HEK293 (cell line): ENCODE measurements around the gene DUSP2.

Experiments used
- CTCF ChIA-PET: fragments of 350-600 bp; formaldehyde crosslinking; extraction: SDS; loops from one replicate; lab custom pipeline; 2021; ENCODE audit warnings: antibody characterized with exemption; lab: Yijun Ruan, JAX
- POLR2A ChIA-PET: fragments of 300-600 bp; formaldehyde crosslinking; extraction: SDS; loops from one replicate; lab custom pipeline; 2020; ENCODE audit warnings: antibody characterized with exemption, inconsistent platforms; lab: Yijun Ruan, JAX
- H3K27ac ChIP-seq: fragments of 200-500 bp; sonication (Bioruptor generic); 2 replicates; pipeline ENCODE4 v1.5.1; 2014; ENCODE audit warnings: low read depth, low read length, control low read depth, inconsistent platforms; ENCODE audit errors: extremely low read depth
- H3K36me3 ChIP-seq, 2 experiments: fragments of 200-500 bp in 1 of 2; sonication (Bioruptor generic) in 1 of 2; 1 replicate in 1 of 2; 2 replicates in 1 of 2; pipeline ENCODE4 v1.5.1; 2014 to 2017; ENCODE audit warnings: inconsistent platforms in 2 of 2, low read length in 2 of 2; ENCODE audit not compliant: control insufficient read depth in 2 of 2, insufficient read depth in 1 of 2
- H3K4me1 ChIP-seq: fragments of 200-500 bp; sonication (Bioruptor generic); 2 replicates; pipeline ENCODE4 v1.5.1; 2014; ENCODE audit warnings: mild to moderate bottlenecking, low read length, inconsistent platforms; ENCODE audit not compliant: control insufficient read depth, insufficient read depth
- H3K4me3 ChIP-seq: 2 replicates; pipeline ENCODE4 v1.5.1; 2011; ENCODE audit warnings: low read depth, mild to moderate bottlenecking, control low read depth, low read length, moderate library complexity
- H3K9me3 ChIP-seq: fragments of 200-500 bp; sonication (Bioruptor generic); 2 replicates; pipeline ENCODE4 v1.5.1; 2014; ENCODE audit warnings: low read depth, low read length, inconsistent platforms; ENCODE audit not compliant: control insufficient read depth, insufficient read depth
- GLIS2 ChIP-seq: fragments of 450-650 bp; formaldehyde crosslinking; IDR thresholded peaks from 2 replicates; pipeline ENCODE4 v1.5.1; 2016; ENCODE audit warnings: missing biosample characterization, missing genetic modification characterization
- HOXC10 ChIP-seq: sonication (generic); formaldehyde crosslinking; IDR thresholded peaks from 2 replicates; pipeline ENCODE4 v1.8.1; 2023; ENCODE audit warnings: mild to moderate bottlenecking, missing genetic modification reagents
- ZNF10 ChIP-seq: fragments of 450-650 bp; formaldehyde crosslinking; IDR thresholded peaks from 2 replicates; pipeline ENCODE4 v1.5.1; 2017; ENCODE audit warnings: missing biosample characterization, missing genetic modification characterization
- ZNF248 ChIP-seq: fragments of 450-650 bp; formaldehyde crosslinking; IDR thresholded peaks from 2 replicates; pipeline ENCODE4 v1.5.1; 2017; ENCODE audit warnings: missing biosample characterization, missing genetic modification characterization
- ZNF510 ChIP-seq: fragments of 450-650 bp; formaldehyde crosslinking; IDR thresholded peaks from 2 replicates; pipeline ENCODE4 v1.5.1; 2018; ENCODE audit warnings: mild to moderate bottlenecking, missing genetic modification characterization, missing biosample characterization; ENCODE audit not compliant: insufficient replicate concordance
- ZNF621 ChIP-seq: fragments of 450-650 bp; formaldehyde crosslinking; IDR thresholded peaks from 2 replicates; pipeline ENCODE4 v1.5.1; 2017; ENCODE audit warnings: missing biosample characterization, missing genetic modification characterization
- ZNF626 ChIP-seq: fragments of 450-650 bp; sonication (Bioruptor Pico); formaldehyde crosslinking; IDR thresholded peaks from 2 replicates; pipeline ENCODE4 v1.5.1; 2018; ENCODE audit warnings: missing biosample characterization, missing genetic modification characterization, inconsistent platforms
- TF ChIP-seq, protein P1 (sequence below): fragments of 450-650 bp; formaldehyde crosslinking; conservative IDR thresholded peaks from 2 replicates; pipeline ENCODE4 v1.5.1; 2016; ENCODE audit warnings: low read depth, missing biosample characterization, missing genetic modification characterization
- TF ChIP-seq, protein P2 (sequence below): fragments of 450-650 bp; formaldehyde crosslinking; IDR thresholded peaks from 2 replicates; pipeline ENCODE4 v1.5.1; 2016; ENCODE audit warnings: missing biosample characterization, missing genetic modification characterization
- TF ChIP-seq, protein P3 (sequence below): fragments of 450-650 bp; formaldehyde crosslinking; IDR thresholded peaks from 2 replicates; pipeline ENCODE4; 2016; ENCODE audit warnings: missing biosample characterization, missing genetic modification characterization
- TF ChIP-seq, protein P4 (sequence below): fragments of 450-650 bp; formaldehyde crosslinking; IDR thresholded peaks from 2 replicates; pipeline ENCODE4 v1.5.1; 2016; ENCODE audit warnings: missing biosample characterization, missing genetic modification characterization, borderline replicate concordance

The DUSP2 gene

DNA sequence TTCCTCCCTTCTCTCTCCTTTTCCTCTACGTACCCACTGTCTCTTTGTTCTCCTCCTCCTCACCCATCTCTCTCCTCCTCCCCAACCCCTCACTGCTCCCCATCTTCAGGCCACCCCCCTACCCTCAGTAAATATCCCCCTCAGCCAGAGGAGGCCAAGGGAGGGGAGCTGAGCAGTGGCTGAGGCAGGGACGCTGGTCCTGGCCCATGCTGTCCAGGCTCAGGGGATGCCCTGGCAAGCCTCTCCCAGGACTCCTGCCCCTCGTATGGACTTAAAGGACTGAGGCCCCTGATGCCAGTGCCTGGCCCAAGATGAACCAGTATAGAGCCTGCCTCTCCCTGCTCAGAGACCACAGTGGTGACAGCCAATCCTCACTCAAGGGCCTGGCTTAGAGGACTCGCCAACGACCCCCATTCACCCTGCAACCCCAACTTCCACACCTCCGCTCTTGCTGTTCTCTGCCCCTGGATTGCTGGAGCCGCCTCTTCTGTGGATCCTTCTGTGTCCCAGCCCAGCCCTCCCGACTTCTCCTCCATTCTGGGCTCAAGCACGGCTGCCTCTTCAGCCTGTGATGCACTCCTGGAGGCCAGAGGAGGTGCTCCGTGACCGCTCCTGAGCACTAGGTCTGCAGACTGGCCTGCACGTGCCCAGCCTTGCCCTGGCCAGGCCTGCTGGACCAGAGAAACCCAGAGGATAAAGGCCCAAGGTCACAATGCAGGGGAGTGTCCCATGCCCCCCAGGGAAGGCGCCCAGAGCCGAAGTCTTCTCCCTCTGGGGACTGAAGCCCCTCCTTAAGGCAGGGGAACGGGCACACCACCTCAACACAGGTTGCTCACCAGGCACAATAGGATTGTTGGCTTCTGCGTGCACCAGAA, 9.5 kb upstream of the DUSP2 start (continued):
- TF ChIP-seq, protein P1, sequence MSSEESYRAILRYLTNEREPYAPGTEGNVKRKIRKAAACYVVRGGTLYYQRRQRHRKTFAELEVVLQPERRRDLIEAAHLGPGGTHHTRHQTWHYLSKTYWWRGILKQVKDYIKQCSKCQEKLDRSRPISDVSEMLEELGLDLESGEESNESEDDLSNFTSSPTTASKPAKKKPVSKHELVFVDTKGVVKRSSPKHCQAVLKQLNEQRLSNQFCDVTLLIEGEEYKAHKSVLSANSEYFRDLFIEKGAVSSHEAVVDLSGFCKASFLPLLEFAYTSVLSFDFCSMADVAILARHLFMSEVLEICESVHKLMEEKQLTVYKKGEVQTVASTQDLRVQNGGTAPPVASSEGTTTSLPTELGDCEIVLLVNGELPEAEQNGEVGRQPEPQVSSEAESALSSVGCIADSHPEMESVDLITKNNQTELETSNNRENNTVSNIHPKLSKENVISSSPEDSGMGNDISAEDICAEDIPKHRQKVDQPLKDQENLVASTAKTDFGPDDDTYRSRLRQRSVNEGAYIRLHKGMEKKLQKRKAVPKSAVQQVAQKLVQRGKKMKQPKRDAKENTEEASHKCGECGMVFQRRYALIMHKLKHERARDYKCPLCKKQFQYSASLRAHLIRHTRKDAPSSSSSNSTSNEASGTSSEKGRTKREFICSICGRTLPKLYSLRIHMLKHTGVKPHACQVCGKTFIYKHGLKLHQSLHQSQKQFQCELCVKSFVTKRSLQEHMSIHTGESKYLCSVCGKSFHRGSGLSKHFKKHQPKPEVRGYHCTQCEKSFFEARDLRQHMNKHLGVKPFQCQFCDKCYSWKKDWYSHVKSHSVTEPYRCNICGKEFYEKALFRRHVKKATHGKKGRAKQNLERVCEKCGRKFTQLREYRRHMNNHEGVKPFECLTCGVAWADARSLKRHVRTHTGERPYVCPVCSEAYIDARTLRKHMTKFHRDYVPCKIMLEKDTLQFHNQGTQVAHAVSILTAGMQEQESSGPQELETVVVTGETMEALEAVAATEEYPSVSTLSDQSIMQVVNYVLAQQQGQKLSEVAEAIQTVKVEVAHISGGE (tag by site-specific recombination), result no peak
- TF ChIP-seq ZNF510 (tag by site-specific recombination), result no peak
- TF ChIP-seq, all 188 proteins: peak for 0

DNA sequence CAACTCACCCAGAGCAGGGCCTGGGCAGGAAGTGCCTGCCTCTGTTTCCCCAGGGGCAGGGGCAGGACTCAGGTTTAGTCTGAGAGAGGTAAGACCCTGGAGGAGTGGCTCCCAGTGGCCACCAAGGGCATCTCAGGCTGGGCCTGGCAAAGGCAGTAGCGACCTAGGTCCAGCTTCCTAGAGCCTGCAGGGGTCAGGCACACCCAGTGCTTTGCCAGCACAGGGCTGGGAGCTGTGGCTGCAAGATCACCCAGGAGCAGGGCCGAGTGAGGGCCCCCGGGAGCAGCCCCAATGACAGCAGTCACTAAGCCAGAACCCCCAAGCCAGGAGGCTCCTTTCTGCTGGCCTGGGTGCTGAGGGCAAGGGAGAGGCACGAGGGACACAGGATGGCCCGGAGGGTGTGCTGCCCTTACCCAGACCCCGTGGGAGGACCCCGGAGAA, 8.8 kb upstream of the DUSP2 start:
- TF ChIP-seq ZNF10 (tag by site-specific recombination), result no peak
- TF ChIP-seq, protein P2, sequence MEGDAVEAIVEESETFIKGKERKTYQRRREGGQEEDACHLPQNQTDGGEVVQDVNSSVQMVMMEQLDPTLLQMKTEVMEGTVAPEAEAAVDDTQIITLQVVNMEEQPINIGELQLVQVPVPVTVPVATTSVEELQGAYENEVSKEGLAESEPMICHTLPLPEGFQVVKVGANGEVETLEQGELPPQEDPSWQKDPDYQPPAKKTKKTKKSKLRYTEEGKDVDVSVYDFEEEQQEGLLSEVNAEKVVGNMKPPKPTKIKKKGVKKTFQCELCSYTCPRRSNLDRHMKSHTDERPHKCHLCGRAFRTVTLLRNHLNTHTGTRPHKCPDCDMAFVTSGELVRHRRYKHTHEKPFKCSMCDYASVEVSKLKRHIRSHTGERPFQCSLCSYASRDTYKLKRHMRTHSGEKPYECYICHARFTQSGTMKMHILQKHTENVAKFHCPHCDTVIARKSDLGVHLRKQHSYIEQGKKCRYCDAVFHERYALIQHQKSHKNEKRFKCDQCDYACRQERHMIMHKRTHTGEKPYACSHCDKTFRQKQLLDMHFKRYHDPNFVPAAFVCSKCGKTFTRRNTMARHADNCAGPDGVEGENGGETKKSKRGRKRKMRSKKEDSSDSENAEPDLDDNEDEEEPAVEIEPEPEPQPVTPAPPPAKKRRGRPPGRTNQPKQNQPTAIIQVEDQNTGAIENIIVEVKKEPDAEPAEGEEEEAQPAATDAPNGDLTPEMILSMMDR (tag by site-specific recombination), result peak; percentile 63; the same call in 1 of the 2 replicates
- TF ChIP-seq GLIS2 (tag by site-specific recombination), result peak; percentile 47; the same call in 1 of the 2 replicates
- TF ChIP-seq ZNF621, result no peak
- Histone ChIP-seq H3K36me3 (no peaks in the 10 kb centered on the region), H3K4me1 (no peaks in the 10 kb centered on the region), H3K27ac (no peak overlapping the region), H3K4me3 (no peak overlapping the region), H3K9me3 (no peaks in the 10 kb centered on the region)
- POLR2A ChIA-PET, result no interaction called here
- CTCF ChIA-PET, result interaction anchor here (1.0 to 3.1 kb wide), 2 partner anchors 15 to 20 kb away, joined by 3 to 15 read pairs; no protein-coding TSS in a partner anchor

DNA sequence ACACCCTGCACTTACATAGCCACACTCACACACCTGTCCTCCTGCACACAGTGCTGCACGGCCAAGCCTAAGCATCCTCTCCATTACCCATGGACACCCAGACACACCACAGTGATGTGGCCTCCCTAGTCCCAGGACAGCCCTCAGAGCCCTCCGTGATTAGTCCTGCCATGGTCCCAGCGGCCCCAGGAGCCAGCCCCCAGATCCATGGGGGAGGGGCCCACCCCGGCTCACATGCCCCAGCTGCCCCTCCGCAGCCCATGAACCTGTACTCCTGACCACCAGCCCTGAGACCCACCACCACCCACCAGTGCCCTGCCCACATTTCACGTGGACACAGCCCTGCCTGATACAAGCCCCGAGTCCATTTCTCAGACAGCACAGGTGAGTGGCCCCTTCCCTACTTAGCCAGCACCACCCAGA, 8.1 kb upstream of the DUSP2 start:
- no peaks in the 10 kb centered on the region for H3K9me3 ChIP-seq
- CTCF ChIA-PET, result interaction anchor here (0.6 to 1.0 kb wide), 2 partner anchors 14 to 87 kb away, joined by 3 read pairs; no protein-coding TSS in a partner anchor
- peaks cover 1% of the 10 kb centered on the region; the same call in 1 of the 2 replicates for H3K4me1 ChIP-seq
- no peak overlapping the region for H3K27ac ChIP-seq
- no peak overlapping the region for H3K4me3 ChIP-seq
- H3K36me3 ChIP-seq, result no peaks in the 10 kb centered on the region
- TF ChIP-seq ZNF626 (tag by site-specific recombination) (no peak), ZNF248 (tag by site-specific recombination) (no peak), HOXC10 (CRISPR knock-in tag) (no peak)
- TF ChIP-seq, protein P3, sequence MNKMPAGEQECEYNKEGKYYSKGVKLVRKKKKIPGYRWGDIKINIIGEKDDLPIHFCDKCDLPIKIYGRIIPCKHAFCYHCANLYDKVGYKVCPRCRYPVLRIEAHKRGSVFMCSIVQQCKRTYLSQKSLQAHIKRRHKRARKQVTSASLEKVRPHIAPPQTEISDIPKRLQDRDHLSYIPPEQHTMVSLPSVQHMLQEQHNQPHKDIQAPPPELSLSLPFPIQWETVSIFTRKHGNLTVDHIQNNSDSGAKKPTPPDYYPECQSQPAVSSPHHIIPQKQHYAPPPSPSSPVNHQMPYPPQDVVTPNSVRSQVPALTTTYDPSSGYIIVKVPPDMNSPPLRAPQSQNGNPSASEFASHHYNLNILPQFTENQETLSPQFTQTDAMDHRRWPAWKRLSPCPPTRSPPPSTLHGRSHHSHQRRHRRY, result no peak
- TF ChIP-seq, protein P4, sequence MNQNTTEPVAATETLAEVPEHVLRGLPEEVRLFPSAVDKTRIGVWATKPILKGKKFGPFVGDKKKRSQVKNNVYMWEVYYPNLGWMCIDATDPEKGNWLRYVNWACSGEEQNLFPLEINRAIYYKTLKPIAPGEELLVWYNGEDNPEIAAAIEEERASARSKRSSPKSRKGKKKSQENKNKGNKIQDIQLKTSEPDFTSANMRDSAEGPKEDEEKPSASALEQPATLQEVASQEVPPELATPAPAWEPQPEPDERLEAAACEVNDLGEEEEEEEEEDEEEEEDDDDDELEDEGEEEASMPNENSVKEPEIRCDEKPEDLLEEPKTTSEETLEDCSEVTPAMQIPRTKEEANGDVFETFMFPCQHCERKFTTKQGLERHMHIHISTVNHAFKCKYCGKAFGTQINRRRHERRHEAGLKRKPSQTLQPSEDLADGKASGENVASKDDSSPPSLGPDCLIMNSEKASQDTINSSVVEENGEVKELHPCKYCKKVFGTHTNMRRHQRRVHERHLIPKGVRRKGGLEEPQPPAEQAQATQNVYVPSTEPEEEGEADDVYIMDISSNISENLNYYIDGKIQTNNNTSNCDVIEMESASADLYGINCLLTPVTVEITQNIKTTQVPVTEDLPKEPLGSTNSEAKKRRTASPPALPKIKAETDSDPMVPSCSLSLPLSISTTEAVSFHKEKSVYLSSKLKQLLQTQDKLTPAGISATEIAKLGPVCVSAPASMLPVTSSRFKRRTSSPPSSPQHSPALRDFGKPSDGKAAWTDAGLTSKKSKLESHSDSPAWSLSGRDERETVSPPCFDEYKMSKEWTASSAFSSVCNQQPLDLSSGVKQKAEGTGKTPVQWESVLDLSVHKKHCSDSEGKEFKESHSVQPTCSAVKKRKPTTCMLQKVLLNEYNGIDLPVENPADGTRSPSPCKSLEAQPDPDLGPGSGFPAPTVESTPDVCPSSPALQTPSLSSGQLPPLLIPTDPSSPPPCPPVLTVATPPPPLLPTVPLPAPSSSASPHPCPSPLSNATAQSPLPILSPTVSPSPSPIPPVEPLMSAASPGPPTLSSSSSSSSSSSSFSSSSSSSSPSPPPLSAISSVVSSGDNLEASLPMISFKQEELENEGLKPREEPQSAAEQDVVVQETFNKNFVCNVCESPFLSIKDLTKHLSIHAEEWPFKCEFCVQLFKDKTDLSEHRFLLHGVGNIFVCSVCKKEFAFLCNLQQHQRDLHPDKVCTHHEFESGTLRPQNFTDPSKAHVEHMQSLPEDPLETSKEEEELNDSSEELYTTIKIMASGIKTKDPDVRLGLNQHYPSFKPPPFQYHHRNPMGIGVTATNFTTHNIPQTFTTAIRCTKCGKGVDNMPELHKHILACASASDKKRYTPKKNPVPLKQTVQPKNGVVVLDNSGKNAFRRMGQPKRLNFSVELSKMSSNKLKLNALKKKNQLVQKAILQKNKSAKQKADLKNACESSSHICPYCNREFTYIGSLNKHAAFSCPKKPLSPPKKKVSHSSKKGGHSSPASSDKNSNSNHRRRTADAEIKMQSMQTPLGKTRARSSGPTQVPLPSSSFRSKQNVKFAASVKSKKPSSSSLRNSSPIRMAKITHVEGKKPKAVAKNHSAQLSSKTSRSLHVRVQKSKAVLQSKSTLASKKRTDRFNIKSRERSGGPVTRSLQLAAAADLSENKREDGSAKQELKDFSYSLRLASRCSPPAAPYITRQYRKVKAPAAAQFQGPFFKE (tag by site-specific recombination), result no peak
- TF ChIP-seq, all 188 proteins: peak for 0
- POLR2A ChIA-PET, result no interaction called here
